A673 (cell line): ENCODE results near the gene EVA1A. TPM values are rescaled to one million over a fixed set of nuclear protein-coding genes. Genes with fewer than 3 reads are reported as not detected.
A peak's percentile ranks its signal among the peaks of the same experiment; 100 is the strongest.

Source experiments
- BruUV-seq: library from RNA; stranded (reverse); fragments of 400-500 nt; replicated peaks from 2 replicates; lab custom pipeline; 2021; lab: Mats Ljungman, UMichigan
- CTCF ChIA-PET: fragments of 300-600 bp; sonication (Branson Sonifier 250); formaldehyde crosslinking; loops from one replicate; lab custom pipeline; 2022; ENCODE audit warnings: antibody characterized with exemption; lab: Charles Lee
- POLR2A ChIA-PET: fragments of 300-600 bp; sonication (Branson Sonifier 250); formaldehyde crosslinking; loops from one replicate; lab custom pipeline; 2022; ENCODE audit warnings: antibody characterized with exemption; ENCODE audit not compliant: low non-redundant PET; lab: Charles Lee
- DNase-seq: peaks from one replicate; pipeline ENCODE4 v3.0.0-alpha.2; 2015; ENCODE audit warnings: low spot score
- H3K27ac ChIP-seq: fragments of 200-600 bp; sonication (generic); 2 replicates; pipeline ENCODE4 v1.5.1; 2016; ENCODE audit warnings: mixed run types, low read depth, mild to moderate bottlenecking, mixed read lengths, antibody characterized with exemption, low read length; ENCODE audit not compliant: poor library complexity, severe bottlenecking
- H3K27me3 ChIP-seq: fragments of 200-600 bp; sonication (generic); replicated peaks from 2 replicates; pipeline ENCODE4 v1.6.1; 2017; ENCODE audit warnings: mixed run types, low read depth, mild to moderate bottlenecking, mixed read lengths, antibody characterized with exemption, low read length; ENCODE audit not compliant: insufficient read depth, poor library complexity
- H3K36me3 ChIP-seq: fragments of 200-600 bp; sonication (generic); 2 replicates; pipeline ENCODE4 v1.6.1; 2016; ENCODE audit warnings: mixed run types, mild to moderate bottlenecking, mixed read lengths, antibody characterized with exemption, low read length; ENCODE audit not compliant: insufficient read depth, poor library complexity, severe bottlenecking
- H3K4me1 ChIP-seq: fragments of 200-600 bp; sonication (generic); 2 replicates; pipeline ENCODE4 v1.6.1; 2017; ENCODE audit warnings: mixed run types, mild to moderate bottlenecking, mixed read lengths, antibody characterized with exemption, low read length; ENCODE audit not compliant: insufficient read depth, poor library complexity, severe bottlenecking
- H3K4me3 ChIP-seq: fragments of 200-600 bp; sonication (generic); 2 replicates; pipeline ENCODE4 v1.5.1; 2016; ENCODE audit warnings: low read depth, mixed run types, mild to moderate bottlenecking, mixed read lengths, low read length; ENCODE audit not compliant: poor library complexity, severe bottlenecking
- H3K9me3 ChIP-seq: fragments of 200-600 bp; sonication (generic); 2 replicates; pipeline ENCODE4 v1.6.1; 2016; ENCODE audit warnings: mixed run types, low read depth, mild to moderate bottlenecking, mixed read lengths, antibody characterized with exemption, low read length; ENCODE audit not compliant: poor library complexity, severe bottlenecking
- EZH2 ChIP-seq: fragments of 200-600 bp; sonication (generic); IDR thresholded peaks from 2 replicates; pipeline ENCODE4 v1.6.1; 2017; ENCODE audit warnings: borderline replicate concordance, low read depth, mild to moderate bottlenecking, mixed read lengths, antibody characterized with exemption, low read length; ENCODE audit not compliant: poor library complexity, severe bottlenecking
- intact Hi-C: fragments of 100-400 bp; cut with micrococcal nuclease; formaldehyde crosslinking; loops from one replicate; pipeline ENCODE4 v1.10.0; 2022; ENCODE audit not compliant: unreplicated experiment
- total RNA-seq: library from RNA; stranded (reverse); gene quantifications from 2 replicates; pipeline ENCODE4 v1.2.3, GENCODE V29; 2021
- TF ChIP-seq, protein P1 (sequence below): fragments of 300-800, 200-600 bp; sonication (generic); conservative IDR thresholded peaks from 2 replicates; pipeline ENCODE4 v1.5.1; 2017; ENCODE audit warnings: low read depth, mild to moderate bottlenecking, antibody characterized with exemption, low read length, moderate library complexity, mixed read lengths

EVA1A gene
- total RNA-seq, 1 experiment from 2014 or later, result 4.3 TPM

DNA sequence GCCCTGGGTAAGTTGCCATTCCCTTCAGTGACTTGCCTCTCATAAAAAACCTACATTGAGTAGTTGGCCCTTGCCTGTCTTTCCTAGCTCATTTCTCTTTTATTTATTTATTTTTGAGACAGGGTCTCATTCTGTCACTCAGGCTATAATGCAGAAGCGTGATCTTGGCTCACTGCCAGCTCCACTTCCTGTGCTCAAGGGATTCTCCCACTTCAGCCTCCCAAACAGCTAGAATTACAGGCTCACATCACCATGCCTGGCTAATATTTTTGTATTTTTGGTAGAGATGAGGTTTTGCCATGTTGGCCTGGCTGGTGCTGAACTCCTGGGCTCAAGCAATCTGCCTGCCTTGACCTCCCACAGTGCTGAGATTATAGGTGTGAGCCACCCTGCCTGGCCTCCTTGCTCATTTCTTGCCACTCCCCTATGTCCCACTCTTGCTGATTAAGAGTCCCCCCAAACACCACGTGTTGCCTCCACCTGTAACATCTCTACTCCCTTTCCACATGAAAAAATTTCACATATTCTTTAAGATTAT lies 12.6 kb downstream of the EVA1A start:
- Histone ChIP-seq H3K9me3 (no peaks in the 10 kb centered on the region), H3K4me3 (no peak overlapping the region), H3K4me1 (no peaks in the 10 kb centered on the region), H3K27ac (no peak overlapping the region), H3K27me3 (no peaks in the 10 kb centered on the region), H3K36me3 (no peaks in the 10 kb centered on the region)
- ChIA-PET CTCF (no interaction called here), POLR2A (no interaction called here)
- intact Hi-C loops, result no loop called here
- TF ChIP-seq, protein P1, sequence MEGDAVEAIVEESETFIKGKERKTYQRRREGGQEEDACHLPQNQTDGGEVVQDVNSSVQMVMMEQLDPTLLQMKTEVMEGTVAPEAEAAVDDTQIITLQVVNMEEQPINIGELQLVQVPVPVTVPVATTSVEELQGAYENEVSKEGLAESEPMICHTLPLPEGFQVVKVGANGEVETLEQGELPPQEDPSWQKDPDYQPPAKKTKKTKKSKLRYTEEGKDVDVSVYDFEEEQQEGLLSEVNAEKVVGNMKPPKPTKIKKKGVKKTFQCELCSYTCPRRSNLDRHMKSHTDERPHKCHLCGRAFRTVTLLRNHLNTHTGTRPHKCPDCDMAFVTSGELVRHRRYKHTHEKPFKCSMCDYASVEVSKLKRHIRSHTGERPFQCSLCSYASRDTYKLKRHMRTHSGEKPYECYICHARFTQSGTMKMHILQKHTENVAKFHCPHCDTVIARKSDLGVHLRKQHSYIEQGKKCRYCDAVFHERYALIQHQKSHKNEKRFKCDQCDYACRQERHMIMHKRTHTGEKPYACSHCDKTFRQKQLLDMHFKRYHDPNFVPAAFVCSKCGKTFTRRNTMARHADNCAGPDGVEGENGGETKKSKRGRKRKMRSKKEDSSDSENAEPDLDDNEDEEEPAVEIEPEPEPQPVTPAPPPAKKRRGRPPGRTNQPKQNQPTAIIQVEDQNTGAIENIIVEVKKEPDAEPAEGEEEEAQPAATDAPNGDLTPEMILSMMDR, result no peak
- no peak for TF ChIP-seq EZH2
- DNase-seq, result peak; percentile 60
- no TSS peak for BruUV-seq

DNA sequence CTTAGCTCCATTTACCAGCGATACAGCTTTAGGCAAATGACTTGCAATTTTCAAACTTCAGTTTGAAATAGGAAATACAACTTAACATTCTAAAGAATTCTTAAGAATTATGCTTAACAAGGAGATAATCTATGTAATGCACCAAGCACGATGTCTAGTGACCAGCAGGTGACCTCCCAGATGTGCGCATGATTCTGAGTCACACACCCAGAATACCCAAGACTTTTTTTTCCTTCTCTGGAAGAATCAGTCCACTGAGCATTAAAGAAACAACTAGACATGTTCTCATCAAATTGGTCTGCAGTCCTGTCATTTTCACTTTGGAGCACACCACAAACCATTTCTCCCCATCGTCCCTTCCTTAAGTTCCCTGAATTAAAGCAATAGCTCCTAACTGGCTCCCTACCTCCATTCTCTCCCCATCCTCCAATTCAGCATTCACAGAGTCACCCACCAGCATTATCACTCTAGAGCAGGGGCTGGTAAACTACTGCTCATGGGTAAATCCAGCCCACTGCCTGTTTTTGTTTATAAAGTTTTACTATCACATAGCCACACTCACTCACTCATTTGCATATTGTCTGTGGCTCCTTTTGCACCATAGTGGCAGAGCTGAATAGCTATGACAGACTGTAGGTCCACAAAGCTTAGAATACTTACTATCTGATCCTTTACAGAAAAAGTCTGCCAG lies 13.2 kb downstream of the EVA1A start:
- no peaks in the 10 kb centered on the region for H3K27me3 ChIP-seq
- DNase-seq, result no peak
- ChIA-PET CTCF (no interaction called here), POLR2A (interaction anchor here (0.6 kb wide), 1 partner anchor 71 kb away, joined by 4 read pairs; no protein-coding TSS in a partner anchor)
- intact Hi-C loops, result no loop called here
- no peaks in the 10 kb centered on the region for H3K36me3 ChIP-seq
- no peaks in the 10 kb centered on the region for H3K9me3 ChIP-seq
- no peaks in the 10 kb centered on the region for H3K4me1 ChIP-seq
- BruUV-seq, result no TSS peak
- no peak overlapping the region for H3K27ac ChIP-seq
- TF ChIP-seq EZH2, result no peak
- TF ChIP-seq, protein P1, result no peak
- no peak overlapping the region for H3K4me3 ChIP-seq

DNA sequence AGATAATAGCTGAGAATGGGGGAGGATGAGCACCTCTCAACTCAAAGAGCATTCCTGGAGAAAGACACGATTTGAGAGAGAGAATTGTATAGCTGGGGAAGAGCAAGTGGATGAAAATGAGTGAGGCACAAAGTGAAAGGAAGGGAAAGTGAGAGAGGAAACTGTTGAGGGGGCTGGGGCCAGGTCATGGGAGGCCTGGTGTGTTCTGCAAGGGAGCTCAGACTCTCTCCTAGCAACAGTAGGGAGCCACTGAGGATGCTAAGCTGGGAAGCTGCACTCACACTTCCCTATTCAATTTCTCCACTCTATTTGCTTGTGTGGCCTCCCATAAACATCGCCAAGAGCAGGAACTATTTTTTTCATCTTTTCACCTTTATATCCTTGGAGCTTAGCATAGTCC lies 14.8 kb downstream of the EVA1A start:
- BruUV-seq, result no TSS peak
- Histone ChIP-seq H3K9me3 (no peaks in the 10 kb centered on the region), H3K36me3 (no peaks in the 10 kb centered on the region), H3K27me3 (no peaks in the 10 kb centered on the region), H3K27ac (no peak overlapping the region), H3K4me3 (no peak overlapping the region), H3K4me1 (no peaks in the 10 kb centered on the region)
- no peak for TF ChIP-seq EZH2
- TF ChIP-seq, protein P1, result no peak
- ChIA-PET CTCF (no interaction called here), POLR2A (no interaction called here)
- intact Hi-C loops, result no loop called here
- no peak for DNase-seq
